Measurements from ENCODE around the gene EMP2. TPM values are rescaled to one million over a fixed set of nuclear protein-coding genes. Genes with fewer than 3 reads are reported as not detected.

Gene EMP2
- total RNA-seq, 1 experiment from 2014 or later, result 7.1 TPM

DNA sequence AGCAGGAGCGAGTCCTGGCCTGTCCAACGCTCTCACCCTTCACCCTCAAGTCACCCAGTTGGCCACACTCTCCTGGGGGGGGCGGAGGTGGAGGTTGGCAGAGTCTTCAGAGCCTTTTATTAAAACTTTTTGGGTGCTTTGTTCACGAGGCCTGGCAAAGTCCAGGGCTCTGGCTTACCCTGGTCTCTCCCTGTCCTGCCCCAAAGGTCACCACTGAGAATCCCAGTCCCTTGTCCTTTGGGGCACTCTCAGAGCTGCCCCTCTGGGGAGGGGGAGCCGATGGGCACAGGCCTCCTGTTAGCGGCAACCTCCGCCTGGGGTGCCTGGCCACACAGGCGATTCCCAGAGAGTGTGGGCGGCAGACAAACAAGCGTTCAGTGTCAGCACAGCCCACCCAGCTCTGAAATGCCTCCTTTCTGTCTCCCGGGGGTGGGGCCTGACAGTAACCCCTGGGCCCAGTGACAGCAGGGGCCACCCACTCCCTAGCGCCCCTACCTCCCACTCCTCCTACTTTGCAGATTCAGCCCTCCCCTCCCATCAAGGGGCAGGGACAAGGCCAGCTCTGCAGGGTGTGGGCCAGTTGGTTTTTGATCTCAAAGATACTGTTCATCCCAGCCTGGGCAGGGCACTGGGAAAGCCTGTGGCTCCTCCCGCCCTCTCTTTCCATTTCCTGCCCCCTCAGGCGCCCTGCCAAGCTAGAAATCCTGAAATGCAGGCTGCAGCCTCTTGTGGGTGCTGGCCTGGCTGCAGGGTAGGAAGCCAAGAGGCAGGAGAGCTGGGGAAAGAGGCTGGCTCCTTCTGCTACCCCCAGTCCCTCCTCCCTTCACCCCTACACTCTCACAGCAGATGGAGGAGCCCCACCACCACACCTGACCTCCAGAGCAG lies 36.6 kb upstream of the EMP2 start:
- H3K27me3 ChIP-seq (ENCODE audit: control insufficient read depth, insufficient read depth, low read length), result peaks cover 6% of the 10 kb centered on the region; the same call in 1 of the 2 replicates
- H3K4me3 ChIP-seq (ENCODE audit: insufficient read depth, low read depth, low read length), result no peak overlapping the region
- no peaks in the 10 kb centered on the region for H3K36me3 ChIP-seq (replicated peaks; ENCODE audit: control insufficient read depth, insufficient read depth, low read length)
- DNase-seq, result peak; percentile 73

DNA sequence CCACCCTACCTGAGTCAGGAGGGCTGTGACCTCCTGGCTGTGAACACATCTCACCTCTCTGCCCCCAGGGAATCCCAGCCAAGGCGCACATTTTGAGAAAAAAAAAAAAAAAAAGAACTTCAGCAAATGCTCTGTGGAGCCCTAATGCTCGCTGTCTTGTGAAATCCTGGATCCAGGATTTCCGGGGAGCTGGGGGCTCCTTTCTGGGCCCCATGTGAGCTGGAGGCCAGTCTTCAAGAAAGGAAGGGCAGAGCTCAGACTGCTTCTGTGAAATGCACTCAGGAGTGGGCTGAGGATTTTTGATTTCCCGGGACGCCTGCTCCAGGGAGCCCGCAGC lies 36.0 kb upstream of the EMP2 start:
- Histone ChIP-seq H3K27me3 (ENCODE audit: control insufficient read depth, insufficient read depth, low read length) (peaks cover 6% of the 10 kb centered on the region; the same call in 1 of the 2 replicates), H3K4me3 (ENCODE audit: insufficient read depth, low read depth, low read length) (no peak overlapping the region), H3K36me3 (replicated peaks; ENCODE audit: control insufficient read depth, insufficient read depth, low read length) (no peaks in the 10 kb centered on the region)
- no peak for DNase-seq

GRCh38 chr16:10614685-10615084 lies 34.3 kb upstream of the EMP2 start:
- H3K36me3 ChIP-seq (replicated peaks; ENCODE audit: control insufficient read depth, insufficient read depth, low read length), result no peaks in the 10 kb centered on the region
- no peak overlapping the region for H3K4me3 ChIP-seq (ENCODE audit: insufficient read depth, low read depth, low read length)
- DNase-seq, result no peak
- peaks cover 6% of the 10 kb centered on the region; the same call in 1 of the 2 replicates for H3K27me3 ChIP-seq (ENCODE audit: control insufficient read depth, insufficient read depth, low read length)

GRCh38 chr16:10613785-10614485 lies 33.5 kb upstream of the EMP2 start:
- H3K36me3 ChIP-seq (replicated peaks; ENCODE audit: control insufficient read depth, insufficient read depth, low read length), result no peaks in the 10 kb centered on the region
- H3K4me3 ChIP-seq (ENCODE audit: insufficient read depth, low read depth, low read length), result no peak overlapping the region
- no peak for DNase-seq
- H3K27me3 ChIP-seq (ENCODE audit: control insufficient read depth, insufficient read depth, low read length), result peaks cover 6% of the 10 kb centered on the region; the same call in 1 of the 2 replicates

DNA sequence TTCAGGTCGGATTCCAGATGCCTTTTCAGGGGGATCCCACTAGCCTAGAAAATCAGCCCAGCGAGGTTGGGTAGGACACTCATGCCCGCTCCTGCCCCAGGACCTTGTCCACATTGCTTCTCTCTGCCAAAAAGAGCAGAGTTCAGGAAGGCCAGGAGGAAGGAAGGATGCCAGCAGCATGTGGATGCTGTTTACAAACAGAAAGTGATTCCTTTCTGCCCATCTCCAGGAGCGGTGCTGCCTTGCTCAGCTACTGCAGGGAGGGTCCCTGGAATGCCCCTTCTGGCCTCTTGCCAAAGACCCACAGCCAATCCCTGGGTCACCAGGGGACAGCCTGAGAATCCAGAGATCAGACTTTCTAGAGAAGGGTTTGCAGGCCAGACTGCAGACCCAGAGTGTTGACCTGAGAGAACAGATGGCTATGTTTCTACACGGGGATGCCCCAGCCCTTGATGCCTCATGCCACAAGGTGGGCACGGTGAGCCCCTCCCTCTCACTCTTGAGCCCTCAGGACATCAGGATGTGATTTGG lies 32.3 kb upstream of the EMP2 start:
- no peaks in the 10 kb centered on the region for H3K36me3 ChIP-seq (replicated peaks; ENCODE audit: control insufficient read depth, insufficient read depth, low read length)
- no peak for DNase-seq
- no peak overlapping the region for H3K4me3 ChIP-seq (ENCODE audit: insufficient read depth, low read depth, low read length)
- H3K27me3 ChIP-seq (ENCODE audit: control insufficient read depth, insufficient read depth, low read length), result peaks cover under 1% of the 10 kb centered on the region; the same call in 1 of the 2 replicates

DNA sequence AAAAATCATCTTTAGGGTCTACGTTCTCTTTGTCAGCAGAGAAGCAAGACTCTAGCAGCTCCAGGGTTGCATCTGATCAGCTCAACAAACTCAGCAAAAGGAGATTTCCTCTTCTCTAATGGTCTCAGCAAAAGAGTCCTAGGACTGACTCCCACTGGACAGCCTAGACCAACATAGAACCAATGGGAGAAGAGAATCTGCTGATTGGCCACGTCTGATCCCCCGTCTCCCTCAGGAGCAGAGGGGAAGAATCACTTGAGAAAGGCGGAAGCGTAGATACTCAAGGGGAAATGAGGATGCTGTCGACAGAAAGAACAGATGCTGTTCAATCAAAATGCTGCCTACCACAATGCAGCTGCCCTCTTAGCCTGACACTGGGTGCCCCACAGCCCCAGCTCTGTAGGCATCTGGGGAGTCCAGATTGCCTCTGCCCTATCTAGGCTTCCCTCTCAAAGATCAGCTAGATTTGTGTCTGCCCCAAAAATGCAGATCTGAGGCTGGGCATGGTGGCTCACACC lies 31.5 kb upstream of the EMP2 start:
- no peaks in the 10 kb centered on the region for H3K27me3 ChIP-seq (ENCODE audit: control insufficient read depth, insufficient read depth, low read length)
- no peak overlapping the region for H3K4me3 ChIP-seq (ENCODE audit: insufficient read depth, low read depth, low read length)
- peak; percentile 54 for DNase-seq
- H3K36me3 ChIP-seq (replicated peaks; ENCODE audit: control insufficient read depth, insufficient read depth, low read length), result no peaks in the 10 kb centered on the region

DNA sequence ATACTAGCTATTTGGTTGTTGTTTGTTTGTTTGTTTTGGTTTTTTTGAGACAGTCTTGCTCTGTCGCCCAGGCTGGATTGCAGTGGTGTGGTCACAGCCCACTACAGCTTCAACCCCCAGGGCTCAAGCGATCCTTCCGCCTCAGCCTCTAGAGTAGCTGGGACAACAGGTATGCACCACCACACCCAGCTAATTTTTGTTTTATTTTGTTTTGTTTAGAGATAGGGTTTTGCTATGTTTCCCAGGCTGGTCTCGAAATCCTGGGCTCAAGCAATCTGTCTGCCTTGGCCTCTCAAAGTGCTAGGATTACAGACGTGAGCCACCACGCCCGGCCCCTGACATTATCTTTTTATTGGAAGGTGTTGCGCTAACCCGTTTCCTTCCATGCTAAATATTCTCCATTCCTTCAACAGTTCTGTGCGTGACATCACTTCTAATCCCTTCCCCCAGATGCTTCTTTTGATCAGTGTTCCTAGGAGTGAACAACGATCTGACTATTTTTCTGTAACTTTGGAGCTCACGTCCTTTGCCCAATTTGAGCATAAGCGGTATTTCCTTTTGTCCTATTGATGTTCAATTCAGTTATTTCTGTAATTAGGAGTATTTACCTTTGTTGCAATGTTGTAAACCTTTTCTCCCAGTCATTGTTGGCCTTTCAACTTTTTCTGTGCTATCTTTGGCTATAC lies 30.2 kb upstream of the EMP2 start:
- DNase-seq, result no peak
- no peaks in the 10 kb centered on the region for H3K36me3 ChIP-seq (replicated peaks; ENCODE audit: control insufficient read depth, insufficient read depth, low read length)
- H3K27me3 ChIP-seq (ENCODE audit: control insufficient read depth, insufficient read depth, low read length), result no peaks in the 10 kb centered on the region
- no peak overlapping the region for H3K4me3 ChIP-seq (ENCODE audit: insufficient read depth, low read depth, low read length)

DNA sequence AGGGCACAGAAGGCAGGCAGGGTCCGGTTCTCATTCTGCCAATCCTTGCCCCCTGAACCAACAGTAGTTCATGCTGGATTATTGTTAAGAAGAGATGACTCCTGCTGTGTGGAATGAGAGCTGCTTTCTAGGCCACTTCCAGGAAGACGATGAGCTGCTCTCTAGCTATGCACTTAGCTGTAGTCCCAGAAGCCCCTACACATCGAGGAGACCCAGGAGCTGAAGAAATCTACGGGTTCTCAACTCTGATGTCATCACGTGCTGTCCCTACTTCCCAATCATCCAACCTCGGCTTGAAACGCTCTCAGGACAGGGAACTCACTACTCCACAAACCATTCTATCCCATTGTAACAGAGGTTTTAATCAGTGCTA lies 29.0 kb upstream of the EMP2 start:
- H3K36me3 ChIP-seq (replicated peaks; ENCODE audit: control insufficient read depth, insufficient read depth, low read length), result no peaks in the 10 kb centered on the region
- no peak overlapping the region for H3K4me3 ChIP-seq (ENCODE audit: insufficient read depth, low read depth, low read length)
- no peaks in the 10 kb centered on the region for H3K27me3 ChIP-seq (ENCODE audit: control insufficient read depth, insufficient read depth, low read length)
- DNase-seq, result no peak

DNA sequence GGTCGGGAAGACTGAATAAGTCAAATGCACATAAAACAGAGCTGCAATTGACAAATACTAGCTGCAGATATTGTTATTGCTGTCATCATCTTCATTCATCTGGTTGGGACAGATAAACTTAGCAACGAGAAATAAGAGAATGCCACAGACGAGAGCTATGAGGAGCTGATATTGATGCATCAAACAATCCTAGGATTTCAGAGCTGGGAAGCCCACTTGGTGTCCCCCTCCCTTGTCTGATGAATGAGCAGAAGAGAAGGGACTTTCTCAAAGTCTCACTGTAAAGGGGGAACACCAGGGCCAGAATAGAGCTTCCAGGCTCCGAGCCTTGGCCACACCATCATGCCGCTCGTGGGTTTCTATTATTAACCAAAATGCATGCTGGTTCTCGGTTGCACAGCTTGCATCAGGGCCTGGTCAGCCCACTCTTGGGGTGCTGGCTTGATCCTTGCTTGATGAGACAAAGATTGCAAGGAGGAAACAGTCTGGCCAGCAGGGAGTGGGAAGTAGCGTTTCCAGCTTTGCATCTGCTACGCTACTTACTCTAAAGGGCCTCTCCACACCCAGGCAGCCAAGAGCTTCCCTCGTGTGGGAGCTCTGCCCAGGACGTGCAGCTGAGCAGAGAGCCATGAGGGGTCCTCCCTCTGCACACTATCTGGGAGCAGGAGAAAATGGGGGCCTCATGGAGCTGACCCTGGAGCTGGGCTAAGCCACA lies 28.4 kb upstream of the EMP2 start:
- Histone ChIP-seq H3K4me3 (ENCODE audit: insufficient read depth, low read depth, low read length) (no peak overlapping the region), H3K27me3 (ENCODE audit: control insufficient read depth, insufficient read depth, low read length) (no peaks in the 10 kb centered on the region), H3K36me3 (replicated peaks; ENCODE audit: control insufficient read depth, insufficient read depth, low read length) (no peaks in the 10 kb centered on the region)
- DNase-seq, result no peak

- no peak for DNase-seq
- Histone ChIP-seq H3K36me3 (replicated peaks; ENCODE audit: control insufficient read depth, insufficient read depth, low read length) (no peaks in the 10 kb centered on the region), H3K27me3 (ENCODE audit: control insufficient read depth, insufficient read depth, low read length) (no peaks in the 10 kb centered on the region), H3K4me3 (ENCODE audit: insufficient read depth, low read depth, low read length) (no peak overlapping the region)
These were observed 26.8 kb upstream of the EMP2 start for GRCh38 chr16:10607157-10607556.

GRCh38 chr16:10606607-10607006 lies 26.2 kb upstream of the EMP2 start:
- Histone ChIP-seq H3K27me3 (ENCODE audit: control insufficient read depth, insufficient read depth, low read length) (no peaks in the 10 kb centered on the region), H3K4me3 (ENCODE audit: insufficient read depth, low read depth, low read length) (no peak overlapping the region)
- peak; percentile 64 for DNase-seq

GRCh38 chr16:10605636-10606035 lies 25.2 kb upstream of the EMP2 start:
- Histone ChIP-seq H3K4me3 (ENCODE audit: insufficient read depth, low read depth, low read length) (no peak overlapping the region), H3K36me3 (replicated peaks; ENCODE audit: control insufficient read depth, insufficient read depth, low read length) (no peaks in the 10 kb centered on the region), H3K27me3 (ENCODE audit: control insufficient read depth, insufficient read depth, low read length) (no peaks in the 10 kb centered on the region)
- DNase-seq, result no peak

More at GRCh38 chr16:10606607-10607006, 26.2 kb upstream of the EMP2 start:
- no peaks in the 10 kb centered on the region for H3K36me3 ChIP-seq (replicated peaks; ENCODE audit: control insufficient read depth, insufficient read depth, low read length)

DNA sequence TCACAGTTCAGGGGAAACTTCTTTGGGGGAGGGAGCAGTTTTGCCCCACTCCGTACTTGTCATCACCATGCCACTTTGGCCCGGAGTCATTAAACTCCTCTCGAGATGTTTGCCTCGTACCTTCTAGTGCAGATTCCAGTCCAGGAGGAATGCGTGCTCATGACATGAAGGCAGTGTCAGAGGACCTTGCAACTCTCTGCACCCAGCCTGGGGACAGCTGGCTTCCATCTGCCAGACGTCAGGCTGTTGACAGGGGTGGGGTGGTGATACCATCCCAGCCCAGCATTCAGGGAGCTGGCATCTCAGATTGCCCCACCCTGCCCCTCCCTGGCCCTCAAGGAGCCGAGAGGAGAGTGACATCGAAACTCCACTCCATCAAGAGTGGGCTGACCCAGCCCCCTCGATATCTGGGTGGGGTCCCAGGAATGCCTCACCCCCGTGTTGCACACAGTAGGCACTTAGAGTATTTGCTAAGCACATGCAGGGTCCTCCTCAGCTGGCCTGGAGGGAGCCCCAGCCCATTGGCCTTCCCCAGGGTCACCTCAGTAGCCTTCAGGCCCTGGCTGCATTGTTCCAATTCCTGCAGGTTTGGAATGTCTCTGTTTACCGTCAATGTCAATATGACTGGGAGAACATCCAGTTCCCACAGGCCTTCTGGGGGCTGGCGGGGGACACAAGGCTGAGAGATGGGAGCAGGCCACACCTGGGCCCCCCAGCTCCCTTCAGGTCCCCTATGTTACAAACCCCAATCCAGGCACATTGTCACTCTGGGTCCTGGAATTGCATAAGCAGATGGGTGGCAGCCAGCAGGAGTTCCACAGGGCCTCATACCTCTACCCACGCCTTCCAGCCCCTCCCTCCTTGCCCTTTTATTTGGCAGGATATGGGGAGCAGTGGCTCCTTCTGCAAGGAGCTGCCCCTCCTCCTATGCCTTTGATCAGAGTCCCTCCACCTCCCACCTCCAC lies 21.3 kb upstream of the EMP2 start:
- no peak for DNase-seq
- no peak overlapping the region for H3K4me3 ChIP-seq (ENCODE audit: insufficient read depth, low read depth, low read length)
- no peaks in the 10 kb centered on the region for H3K27me3 ChIP-seq (ENCODE audit: control insufficient read depth, insufficient read depth, low read length)
- no peaks in the 10 kb centered on the region for H3K36me3 ChIP-seq (replicated peaks; ENCODE audit: control insufficient read depth, insufficient read depth, low read length)
